H1 (cell line): ENCODE measurements around the gene KCNMA1. TPM values are rescaled to one million over a fixed set of nuclear protein-coding genes. Genes with fewer than 3 reads are reported as not detected.

ENCODE experiments used
- CTCF ChIA-PET: fragments of 300-600 bp; sonication (Branson Sonifier 250); formaldehyde crosslinking; loops from one replicate; lab custom pipeline; 2021; ENCODE audit not compliant: partially characterized antibody; lab: Charles Lee
- POLR2A ChIA-PET: fragments of 300-600 bp; sonication (Branson Sonifier 250); formaldehyde crosslinking; loops from one replicate; lab custom pipeline; 2021; ENCODE audit warnings: inconsistent platforms; ENCODE audit not compliant: partially characterized antibody; lab: Charles Lee
- DNase-seq, 2 experiments: peaks; one replicate each; pipeline versions ENCODE4 v3.0.0 to v3.0.0-alpha.2; 2010 to 2022; ENCODE audit warnings: low spot score in 2 of 2, low read depth in 1 of 2, mixed read lengths in 1 of 2
- FAIRE-seq: peaks from 2 replicates; lab custom pipeline; 2011; peaks lifted over from hg19 to GRCh38; lab: Jason Lieb, UNC
- H2AFZ ChIP-seq: 2 replicates; pipeline ENCODE4 v1.8.1; 2012; ENCODE audit warnings: low read length, inconsistent platforms
- H2AK5ac ChIP-seq: 2 replicates; pipeline ENCODE4 v1.6.1; 2013; ENCODE audit warnings: low read depth, low read length
- H2BK120ac ChIP-seq: replicated peaks from 2 replicates; pipeline ENCODE3; 2013; ENCODE audit warnings: low read depth, low read length, inconsistent platforms
- H2BK12ac ChIP-seq: 2 replicates; pipeline ENCODE4 v1.6.1; 2013; ENCODE audit warnings: low read depth, low read length
- H2BK15ac ChIP-seq: 2 replicates; pipeline ENCODE4 v1.6.1; 2013; ENCODE audit warnings: low read length
- H2BK20ac ChIP-seq: 2 replicates; pipeline ENCODE4 v1.6.1; 2013; ENCODE audit warnings: low read length
- H2BK5ac ChIP-seq: 2 replicates; pipeline ENCODE4 v1.6.1; 2013; ENCODE audit warnings: low read depth, low read length
- H3K14ac ChIP-seq: 2 replicates; pipeline ENCODE4 v1.6.1; 2013; ENCODE audit warnings: inconsistent platforms; ENCODE audit not compliant: insufficient read length
- H3K18ac ChIP-seq: 2 replicates; pipeline ENCODE4 v1.6.1; 2013; ENCODE audit warnings: low read length; ENCODE audit errors: extremely low read depth
- H3K23ac ChIP-seq: 2 replicates; pipeline ENCODE4 v1.6.1; 2013; ENCODE audit warnings: inconsistent platforms; ENCODE audit not compliant: insufficient read length
- H3K23me2 ChIP-seq: 2 replicates; pipeline ENCODE4 v1.6.1; 2013; ENCODE audit warnings: low read depth, low read length
- H3K27ac ChIP-seq: 2 replicates; pipeline ENCODE4 v1.6.1; 2011; ENCODE audit warnings: low read depth, low read length, inconsistent platforms
- H3K27me3 ChIP-seq, 4 experiments: replicated peaks in 1 of 4; 1 replicate in 1 of 4; 2 replicates in 3 of 4; pipeline versions ENCODE4 v1.6.1 to v1.8.1; 2011 to 2013; ENCODE audit warnings: low read length in 3 of 4, mild to moderate bottlenecking in 3 of 4, inconsistent platforms in 2 of 4, mixed read lengths in 2 of 4, moderate library complexity in 1 of 4; ENCODE audit not compliant: control insufficient read depth in 3 of 4, insufficient read depth in 3 of 4; ENCODE audit errors: extremely low read depth in 1 of 4
- H3K36me3 ChIP-seq, 4 experiments: 2 replicates each; pipeline versions ENCODE4 v1.6.1 to v1.8.1; 2011 to 2013; ENCODE audit warnings: mild to moderate bottlenecking in 4 of 4, low read length in 3 of 4, moderate library complexity in 2 of 4, control low read depth in 1 of 4, inconsistent platforms in 1 of 4; ENCODE audit not compliant: insufficient read depth in 4 of 4, control insufficient read depth in 2 of 4
- H3K4ac ChIP-seq: replicated peaks from 2 replicates; pipeline ENCODE3; 2013; ENCODE audit warnings: low read length, low read depth, mixed read lengths, inconsistent platforms; ENCODE audit not compliant: insufficient read length
- H3K4me1 ChIP-seq, 4 experiments: replicated peaks in 1 of 4; 1 replicate in 1 of 4; 2 replicates in 3 of 4; pipeline versions ENCODE4 v1.6.1 to v1.8.1; 2011 to 2013; ENCODE audit warnings: low read length in 3 of 4, inconsistent platforms in 2 of 4, mixed read lengths in 1 of 4; ENCODE audit not compliant: insufficient read depth in 4 of 4, control insufficient read depth in 3 of 4
- H3K4me2 ChIP-seq, 2 experiments: 2 replicates each; pipeline versions ENCODE4 v1.6.1 to v1.8.1; 2011 to 2013; ENCODE audit warnings: low read depth in 2 of 2, low read length in 2 of 2, control low read depth in 1 of 2, inconsistent platforms in 1 of 2, mild to moderate bottlenecking in 1 of 2; ENCODE audit not compliant: insufficient read depth in 1 of 2
- H3K4me3 ChIP-seq, 4 experiments: fragments of 200-600, 300-600 bp in 1 of 4; sonication (generic), shearing (Covaris generic), sonication (Bioruptor Twin) in 1 of 4; 2 replicates each; pipeline versions ENCODE4 v1.5.1 to v1.8.1; 2011 to 2016; ENCODE audit warnings: low read length in 4 of 4, low read depth in 3 of 4, control low read depth in 2 of 4, inconsistent platforms in 2 of 4, mild to moderate bottlenecking in 2 of 4, mixed read lengths in 1 of 4, moderate library complexity in 1 of 4; ENCODE audit not compliant: insufficient read depth in 2 of 4; ENCODE audit errors: extremely low read depth in 1 of 4
- H3K56ac ChIP-seq: replicated peaks from 2 replicates; pipeline ENCODE3; 2013; ENCODE audit warnings: low read depth, mild to moderate bottlenecking, mixed read lengths, low read length, inconsistent platforms; ENCODE audit not compliant: insufficient read length
- H3K79me1 ChIP-seq: 2 replicates; pipeline ENCODE4 v1.6.1; 2013; ENCODE audit warnings: low read depth, low read length, control low read depth
- H3K79me2 ChIP-seq, 2 experiments: 2 replicates each; pipeline versions ENCODE4 v1.6.1 to v1.8.1; 2012 to 2013; ENCODE audit warnings: low read length in 2 of 2, mild to moderate bottlenecking in 2 of 2, inconsistent platforms in 1 of 2; ENCODE audit not compliant: insufficient read depth in 2 of 2, control insufficient read depth in 1 of 2
- H3K9ac ChIP-seq, 4 experiments: replicated peaks in 1 of 4; 1 replicate in 1 of 4; 2 replicates in 3 of 4; pipeline versions ENCODE4 v1.6.1 to v1.8.1; 2011 to 2013; ENCODE audit warnings: low read depth in 3 of 4, low read length in 3 of 4, control low read depth in 2 of 4, mild to moderate bottlenecking in 2 of 4, moderate library complexity in 2 of 4, inconsistent platforms in 1 of 4; ENCODE audit errors: extremely low read depth in 1 of 4
- H3K9me3 ChIP-seq, 2 experiments: 2 replicates each; pipeline versions ENCODE4 v1.6.1 to v1.8.1; 2012 to 2013; ENCODE audit warnings: mild to moderate bottlenecking in 2 of 2, moderate library complexity in 2 of 2, control low read depth in 1 of 2, inconsistent platforms in 1 of 2, low read depth in 1 of 2, low read length in 1 of 2, mixed read lengths in 1 of 2; ENCODE audit not compliant: insufficient read depth in 2 of 2
- H4K20me1 ChIP-seq, 2 experiments: replicated peaks in 1 of 2; 2 replicates each; pipeline versions ENCODE3 to v1.8.1; 2011 to 2013; ENCODE audit warnings: inconsistent platforms in 2 of 2, low read length in 2 of 2, mild to moderate bottlenecking in 1 of 2; ENCODE audit not compliant: insufficient read depth in 2 of 2, control insufficient read depth in 1 of 2
- H4K5ac ChIP-seq: 2 replicates; pipeline ENCODE4 v1.6.1; 2013; ENCODE audit warnings: low read length, low read depth, mixed read lengths, inconsistent platforms; ENCODE audit not compliant: insufficient read length
- H4K8ac ChIP-seq: 2 replicates; pipeline ENCODE4 v1.8.0; 2013; ENCODE audit warnings: mild to moderate bottlenecking, moderate library complexity, low read length, inconsistent platforms; ENCODE audit not compliant: insufficient read depth; ENCODE audit errors: extremely low read depth
- H4K91ac ChIP-seq: replicated peaks from 2 replicates; pipeline ENCODE3; 2013; ENCODE audit warnings: low read length, mixed read lengths, inconsistent platforms; ENCODE audit not compliant: insufficient read length
- CTBP2 ChIP-seq: IDR thresholded peaks from 2 replicates; pipeline ENCODE4 v1.7.0; 2011; ENCODE audit warnings: borderline replicate concordance, mild to moderate bottlenecking, moderate library complexity, mixed read lengths, low read length; ENCODE audit not compliant: insufficient read depth, insufficient read length
- EP300 ChIP-seq, 2 experiments: IDR thresholded peaks; 1 replicate in 1 of 2; 2 replicates in 1 of 2; pipeline ENCODE4 v1.6.1; 2011 to 2012; ENCODE audit warnings: low read depth in 2 of 2, low read length in 2 of 2, mild to moderate bottlenecking in 2 of 2, borderline replicate concordance in 1 of 2, inconsistent platforms in 1 of 2, moderate library complexity in 1 of 2
- EZH2 ChIP-seq: fragments of 200-600 bp; sonication (generic); IDR thresholded peaks from 2 replicates; pipeline ENCODE4 v1.7.1; 2012; ENCODE audit warnings: low read depth, mild to moderate bottlenecking, moderate library complexity, low read length, inconsistent platforms; ENCODE audit not compliant: severe bottlenecking
- FOSL1 ChIP-seq: IDR thresholded peaks from 2 replicates; pipeline ENCODE4 v1.6.1; 2011; ENCODE audit warnings: mild to moderate bottlenecking, low read depth, low read length, moderate library complexity; ENCODE audit not compliant: insufficient read depth
- GTF2F1 ChIP-seq: IDR thresholded peaks from 2 replicates; pipeline ENCODE4 v1.6.1; 2012; ENCODE audit warnings: low read depth, low read length, improper control_type of control experiment, borderline replicate concordance
- KDM1A ChIP-seq: fragments of 200-600, 300-600 bp; sonication (generic); IDR thresholded peaks from 2 replicates; pipeline ENCODE4 v1.7.1; 2016; ENCODE audit warnings: mild to moderate bottlenecking, low read length, borderline replicate concordance
- NANOG ChIP-seq: IDR thresholded peaks from 2 replicates; pipeline ENCODE4 v1.6.1; 2011; ENCODE audit warnings: low read length, low read depth, mild to moderate bottlenecking, inconsistent platforms; ENCODE audit not compliant: insufficient read depth, poor library complexity, severe bottlenecking
- RFX5 ChIP-seq: IDR thresholded peaks from 2 replicates; pipeline ENCODE4 v1.6.1; 2011; ENCODE audit warnings: low read depth, low read length, improper control_type of control experiment, borderline replicate concordance
- SP1 ChIP-seq: IDR thresholded peaks from 2 replicates; pipeline ENCODE4 v1.6.1; 2011; ENCODE audit warnings: low read depth, low read length
- SRF ChIP-seq: IDR thresholded peaks from 2 replicates; pipeline ENCODE4 v1.6.1; 2011; ENCODE audit warnings: mild to moderate bottlenecking, low read depth, low read length, moderate library complexity
- TAF1 ChIP-seq: IDR thresholded peaks from 2 replicates; pipeline ENCODE4 v1.6.1; 2011; ENCODE audit warnings: mild to moderate bottlenecking, low read depth, low read length
- TAF7 ChIP-seq: optimal IDR thresholded peaks from 2 replicates; pipeline ENCODE3; 2011; ENCODE audit warnings: low read depth, mild to moderate bottlenecking, inconsistent platforms, low read length, moderate library complexity, borderline replicate concordance
- WGBS, 2 experiments: shearing (Covaris generic) in 1 of 2; methylation state at CpG; one replicate each; pipeline versions ENCODE4 v1.1.6 to v1.1.7; 2013 to 2015; ENCODE audit warnings: low lambda C conversion rate in 2 of 2, mixed read lengths in 2 of 2, inconsistent platforms in 1 of 2, low coverage in 1 of 2, missing lambda C conversion rate in 1 of 2; ENCODE audit not compliant: insufficient replicate concordance in 2 of 2, insufficient coverage in 1 of 2, insufficient read length in 1 of 2; ENCODE audit errors: extremely low coverage in 1 of 2, missing lambda C conversion rate in 1 of 2; 5-methylcytosine and 5-hydroxymethylcytosine counted together
- polyA plus RNA-seq, 7 experiments: library from polyadenylated mRNA; depleted of rRNA in 3 of 7; stranded (reverse) in 5 of 7; unstranded in 2 of 7; fragments of >200 nt in 5 of 7; fragments of 200-250 nt in 2 of 7; gene quantifications; 1 replicate in 5 of 7; 2 replicates in 1 of 7; 4 replicates in 1 of 7; pipeline versions ENCODE4 v1.2.1 to v1.2.3, GENCODE V29; 2011 to 2013; ENCODE audit warnings: missing spikeins in 2 of 7, mixed read lengths in 2 of 7
- total RNA-seq: library from RNA; stranded (reverse); fragmentation: NEBNext Ultra II Directional; extraction: Animal tissue kit (Norgen Biotek cat#: 25700); gene quantifications from 2 replicates; pipeline ENCODE4 v1.2.1, GENCODE V29; 2021
- TF ChIP-seq, protein P1 (sequence below): IDR thresholded peaks from 2 replicates; pipeline ENCODE4 v1.6.1; 2012; ENCODE audit warnings: inconsistent platforms

Gene KCNMA1
- total and polyA plus RNA-seq, 2 of the 8 experiments (the other 6 are each of a cell fraction or from before 2014, with no cell fraction given), result 10.2 to 11.1 TPM

DNA sequence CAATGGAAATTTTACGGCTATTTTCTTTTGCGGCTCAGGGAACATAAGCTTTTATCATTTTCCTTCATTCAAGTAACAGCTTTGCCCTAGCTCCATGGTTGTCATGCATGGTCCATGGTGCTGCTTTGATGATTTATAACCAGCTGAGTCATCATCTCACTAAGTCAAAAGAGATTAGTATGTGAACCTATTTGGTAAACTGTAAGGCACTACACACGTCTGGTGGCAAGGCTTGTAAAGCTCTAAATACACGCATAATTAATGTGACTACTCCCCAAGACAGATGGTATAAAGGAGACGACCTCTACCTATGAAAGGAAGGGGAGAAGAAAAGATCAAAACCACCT is 340.2 kb downstream of the KCNMA1 start:
- no peak for DNase-seq
- Histone ChIP-seq H3K4me3 (no peak overlapping the region), H3K14ac (no peak overlapping the region), H3K27me3 (no peaks in the 10 kb centered on the region), H2BK20ac (no peak overlapping the region), H2BK15ac (no peak overlapping the region), H2BK120ac (no peak overlapping the region), H4K8ac (no peak overlapping the region), H3K9me3 (no peaks in the 10 kb centered on the region), H2AFZ (no peak overlapping the region), H4K5ac (no peak overlapping the region), H3K79me1 (no peaks in the 10 kb centered on the region), H3K36me3 (no peaks in the 10 kb centered on the region), H3K23ac (no peak overlapping the region), H2BK5ac (no peak overlapping the region), H2AK5ac (no peak overlapping the region), H3K23me2 (no peaks in the 10 kb centered on the region), H3K79me2 (no peaks in the 10 kb centered on the region), H3K4ac (no peak overlapping the region), H3K27ac (no peak overlapping the region), H3K9ac (no peak overlapping the region), H2BK12ac (no peak overlapping the region), H3K18ac (no peak overlapping the region), H3K4me2 (no peak overlapping the region), H4K91ac (no peak overlapping the region), H3K4me1 (peaks cover 0 to under 1% (median 0%) of the 10 kb centered on the region in 4 experiments; a peak in 2 of 7 replicates), H3K56ac (no peak overlapping the region), H4K20me1 (no peaks in the 10 kb centered on the region)
- ChIA-PET CTCF (interaction anchor here (0.6 to 3.7 kb wide), 40 partner anchors 8 to 396 kb away, joined by 3 to 27 read pairs (median 4); no protein-coding TSS in a partner anchor), POLR2A (no interaction called here)
- 70% methylated on average over 5 of the region's 5 CpGs; no CpG with 5 or more reads in 1 of the 2 experiments for whole genome bisulfite sequencing, 2 experiments
- no peak for FAIRE-seq
- TF ChIP-seq SRF (no peak), FOSL1 (no peak), KDM1A (no peak), EZH2 (no peak), GTF2F1 (no peak), CTBP2 (no peak), NANOG (no peak), EP300 (IDR thresholded peaks at IDR 0.05; ENCODE audit: borderline replicate concordance in 1 of 2, low read depth in 2 of 2, low read length in 2 of 2) (no peak), TAF1 (no peak), RFX5 (no peak), SP1 (no peak), TAF7 (no peak)
- TF ChIP-seq, protein P1, sequence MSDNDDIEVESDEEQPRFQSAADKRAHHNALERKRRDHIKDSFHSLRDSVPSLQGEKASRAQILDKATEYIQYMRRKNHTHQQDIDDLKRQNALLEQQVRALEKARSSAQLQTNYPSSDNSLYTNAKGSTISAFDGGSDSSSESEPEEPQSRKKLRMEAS, result no peak
